ENCODE data around the gene CSMD2.

CSMD2 gene

GRCh38 chr1:33927721-33928120, 237.3 kb downstream of the CSMD2 start:
- Mint-ChIP-seq H3K4me3 (no peak overlapping the region), H3K9me3 (peaks cover 4% of the 10 kb centered on the region), H3K27ac (no peak overlapping the region), H3K36me3 (ENCODE audit: low read depth) (no peaks in the 10 kb centered on the region), H3K4me1 (no peaks in the 10 kb centered on the region), H3K27me3 (peaks cover 6% of the 10 kb centered on the region)
- ATAC-seq (no peak), DNase-seq (no peak)

GRCh38 chr1:33925586-33925985, 239.4 kb downstream of the CSMD2 start:
- no peak for ATAC-seq
- Mint-ChIP-seq H3K4me1 (no peaks in the 10 kb centered on the region), H3K27me3 (peaks cover 4% of the 10 kb centered on the region), H3K27ac (no peak overlapping the region), H3K4me3 (no peak overlapping the region), H3K36me3 (ENCODE audit: low read depth) (no peaks in the 10 kb centered on the region), H3K9me3 (peaks cover 4% of the 10 kb centered on the region)
- no peak for DNase-seq

- no peak overlapping the region for H3K4me3 Mint-ChIP-seq
- no peak overlapping the region for H3K27ac Mint-ChIP-seq
- DNase-seq, result no peak
- H3K4me1 Mint-ChIP-seq, result no peaks in the 10 kb centered on the region
- no peaks in the 10 kb centered on the region for H3K36me3 Mint-ChIP-seq (ENCODE audit: low read depth)
- ATAC-seq, result no peak
- H3K27me3 Mint-ChIP-seq, result peaks cover 6% of the 10 kb centered on the region
- H3K9me3 Mint-ChIP-seq, result peaks cover 4% of the 10 kb centered on the region
Measured at GRCh38 chr1:33921281-33921680, 243.7 kb downstream of the CSMD2 start.

GRCh38 chr1:33918368-33918767, 246.7 kb downstream of the CSMD2 start:
- peaks cover 8% of the 10 kb centered on the region for H3K27me3 Mint-ChIP-seq
- no peak overlapping the region for H3K27ac Mint-ChIP-seq
- ATAC-seq (no peak), DNase-seq (no peak)
- H3K4me1 Mint-ChIP-seq, result no peaks in the 10 kb centered on the region
- H3K4me3 Mint-ChIP-seq, result no peak overlapping the region
- H3K9me3 Mint-ChIP-seq, result no peaks in the 10 kb centered on the region
- no peaks in the 10 kb centered on the region for H3K36me3 Mint-ChIP-seq (ENCODE audit: low read depth)

GRCh38 chr1:33916786-33917185, 248.2 kb downstream of the CSMD2 start:
- no peaks in the 10 kb centered on the region for H3K36me3 Mint-ChIP-seq (ENCODE audit: low read depth)
- peaks cover 14% of the 10 kb centered on the region for H3K27me3 Mint-ChIP-seq
- no peak overlapping the region for H3K27ac Mint-ChIP-seq
- no peaks in the 10 kb centered on the region for H3K9me3 Mint-ChIP-seq
- ATAC-seq (no peak), DNase-seq (no peak)
- no peak overlapping the region for H3K4me3 Mint-ChIP-seq
- H3K4me1 Mint-ChIP-seq, result no peaks in the 10 kb centered on the region

- Mint-ChIP-seq H3K27ac (no peak overlapping the region), H3K9me3 (no peaks in the 10 kb centered on the region), H3K36me3 (ENCODE audit: low read depth) (no peaks in the 10 kb centered on the region), H3K4me1 (no peaks in the 10 kb centered on the region), H3K4me3 (no peak overlapping the region), H3K27me3 (peaks cover 8% of the 10 kb centered on the region)
- ATAC-seq (no peak), DNase-seq (no peak)
Measured at GRCh38 chr1:33914531-33914930, 250.5 kb downstream of the CSMD2 start.

- Mint-ChIP-seq H3K9me3 (no peaks in the 10 kb centered on the region), H3K4me3 (no peak overlapping the region), H3K36me3 (ENCODE audit: low read depth) (no peaks in the 10 kb centered on the region), H3K27me3 (peaks cover 10% of the 10 kb centered on the region), H3K4me1 (no peaks in the 10 kb centered on the region), H3K27ac (no peak overlapping the region)
- DNase-seq (no peak), ATAC-seq (no peak)
Measured at GRCh38 chr1:33908324-33908956, 256.6 kb downstream of the CSMD2 start.

- Mint-ChIP-seq H3K4me3 (no peak overlapping the region), H3K27ac (no peak overlapping the region), H3K9me3 (no peaks in the 10 kb centered on the region), H3K36me3 (ENCODE audit: low read depth) (no peaks in the 10 kb centered on the region), H3K4me1 (no peaks in the 10 kb centered on the region), H3K27me3 (peaks cover 4% of the 10 kb centered on the region)
- DNase-seq (no peak), ATAC-seq (no peak)
Measured at GRCh38 chr1:33906156-33906555, 258.9 kb downstream of the CSMD2 start.

- Mint-ChIP-seq H3K27ac (no peak overlapping the region), H3K4me3 (no peak overlapping the region), H3K27me3 (peaks cover 6% of the 10 kb centered on the region), H3K4me1 (no peaks in the 10 kb centered on the region), H3K36me3 (ENCODE audit: low read depth) (no peaks in the 10 kb centered on the region), H3K9me3 (no peaks in the 10 kb centered on the region)
- no peak for ATAC-seq
- no peak for DNase-seq
Measured at GRCh38 chr1:33905241-33905640, 259.8 kb downstream of the CSMD2 start.

GRCh38 chr1:33903210-33903589, 261.8 kb downstream of the CSMD2 start:
- ATAC-seq (no peak), DNase-seq (no peak)
- Mint-ChIP-seq H3K9me3 (no peaks in the 10 kb centered on the region), H3K36me3 (ENCODE audit: low read depth) (no peaks in the 10 kb centered on the region), H3K27ac (no peak overlapping the region), H3K4me1 (no peaks in the 10 kb centered on the region), H3K4me3 (no peak overlapping the region), H3K27me3 (peaks cover 6% of the 10 kb centered on the region)

- H3K27me3 Mint-ChIP-seq, result peaks cover 6% of the 10 kb centered on the region
- no peak for DNase-seq
- no peaks in the 10 kb centered on the region for H3K9me3 Mint-ChIP-seq
- H3K27ac Mint-ChIP-seq, result no peak overlapping the region
- ATAC-seq, result no peak
- H3K4me1 Mint-ChIP-seq, result no peaks in the 10 kb centered on the region
- no peak overlapping the region for H3K4me3 Mint-ChIP-seq
- H3K36me3 Mint-ChIP-seq (ENCODE audit: low read depth), result no peaks in the 10 kb centered on the region
Measured at GRCh38 chr1:33902486-33903209, 262.4 kb downstream of the CSMD2 start.

- Mint-ChIP-seq H3K27me3 (peaks cover 12% of the 10 kb centered on the region), H3K9me3 (no peaks in the 10 kb centered on the region), H3K27ac (no peak overlapping the region), H3K4me1 (no peaks in the 10 kb centered on the region), H3K4me3 (no peak overlapping the region), H3K36me3 (ENCODE audit: low read depth) (no peaks in the 10 kb centered on the region)
- no peak for DNase-seq
- no peak for ATAC-seq
Measured at GRCh38 chr1:33899746-33900145, 265.3 kb downstream of the CSMD2 start.

GRCh38 chr1:33898881-33899280, 266.1 kb downstream of the CSMD2 start:
- H3K27ac Mint-ChIP-seq, result no peak overlapping the region
- DNase-seq (no peak), ATAC-seq (no peak)
- H3K27me3 Mint-ChIP-seq, result peaks cover 9% of the 10 kb centered on the region
- no peaks in the 10 kb centered on the region for H3K9me3 Mint-ChIP-seq
- H3K36me3 Mint-ChIP-seq (ENCODE audit: low read depth), result no peaks in the 10 kb centered on the region
- H3K4me1 Mint-ChIP-seq, result no peaks in the 10 kb centered on the region
- H3K4me3 Mint-ChIP-seq, result no peak overlapping the region

GRCh38 chr1:33898406-33898805, 266.6 kb downstream of the CSMD2 start:
- Mint-ChIP-seq H3K27ac (no peak overlapping the region), H3K4me3 (no peak overlapping the region), H3K27me3 (peaks cover 7% of the 10 kb centered on the region), H3K36me3 (ENCODE audit: low read depth) (no peaks in the 10 kb centered on the region), H3K9me3 (no peaks in the 10 kb centered on the region), H3K4me1 (no peaks in the 10 kb centered on the region)
- ATAC-seq (no peak), DNase-seq (no peak)

GRCh38 chr1:33897092-33897725, 267.8 kb downstream of the CSMD2 start:
- ATAC-seq, result no peak
- H3K4me3 Mint-ChIP-seq, result no peak overlapping the region
- peaks cover 9% of the 10 kb centered on the region for H3K27me3 Mint-ChIP-seq
- H3K9me3 Mint-ChIP-seq, result no peaks in the 10 kb centered on the region
- H3K4me1 Mint-ChIP-seq, result no peaks in the 10 kb centered on the region
- no peak overlapping the region for H3K27ac Mint-ChIP-seq
- no peaks in the 10 kb centered on the region for H3K36me3 Mint-ChIP-seq (ENCODE audit: low read depth)
- DNase-seq, result no peak
